Right lobe of liver (tissue), 6 donors: ENCODE data around the gene ADCY5. TPM values are rescaled to one million over a fixed set of nuclear protein-coding genes. Genes with fewer than 3 reads are reported as not detected.

Source experiments
- ATAC-seq, 4 donors: fragments of 200-7000 bp; cut with Tn5 transposase; one replicate each; pipeline ENCODE4 v1.9.1; 2020; ENCODE audit warnings: mild to moderate bottlenecking in 4 of 4, moderate library complexity in 4 of 4
- DNase-seq, 3 donors: peaks; one replicate each; pipeline ENCODE4 v3.0.0-alpha.2; 2020
- H3K27ac ChIP-seq, 3 donors: fragments of 200-600 bp; one replicate each; pipeline ENCODE4 v1.8.0; 2022
- H3K27me3 ChIP-seq, 2 donors: fragments of 200-600 bp; one replicate each; pipeline ENCODE4 v1.8.0; 2022
- H3K36me3 ChIP-seq, 4 donors: fragments of 200-600 bp; sonication (generic) in 1 of 4; one replicate each; pipeline versions ENCODE4 v1.5.1 to v1.8.0; 2017 to 2022; ENCODE audit warnings: control low read depth in 1 of 4
- H3K4me1 ChIP-seq, 4 donors: fragments of 200-600 bp; sonication (generic) in 1 of 4; one replicate each; pipeline versions ENCODE4 v1.5.1 to v1.8.0; 2017 to 2022; ENCODE audit warnings: control low read depth in 1 of 4
- H3K4me3 ChIP-seq, 3 donors: fragments of 200-600 bp; one replicate each; pipeline ENCODE4 v1.8.0; 2022
- H3K9me3 ChIP-seq, 4 donors: fragments of 200-600 bp; sonication (generic) in 1 of 4; one replicate each; pipeline versions ENCODE4 v1.5.1 to v1.8.0; 2017 to 2022; ENCODE audit warnings: control low read depth in 1 of 4
- CTCF ChIP-seq, 4 donors: fragments of 200-600 bp in 3 of 4; fragments of 450-650 bp in 1 of 4; IDR thresholded peaks; one replicate each; pipeline versions ENCODE4 v1.5.1 to v1.8.0; 2016 to 2022; ENCODE audit warnings: antibody characterized with exemption in 4 of 4, mild to moderate bottlenecking in 2 of 4
- POLR2A ChIP-seq: fragments of 450-650 bp; IDR thresholded peaks from one replicate; pipeline ENCODE4 v1.6.1; 2017; ENCODE audit warnings: antibody characterized with exemption, mild to moderate bottlenecking
- WGBS: methylation state at CpG from one replicate; pipeline ENCODE4 v1.1.6; 2018; ENCODE audit warnings: low coverage, low lambda C conversion rate; ENCODE audit not compliant: insufficient coverage; ENCODE audit errors: missing lambda C conversion rate; 5-methylcytosine and 5-hydroxymethylcytosine counted together
- intact Hi-C, 2 donors: fragments of 100-400 bp; cut with DNase I; formaldehyde crosslinking; loops; one replicate each; pipeline versions ENCODE4 v1.11.2 to v1.14.1; 2022
- total RNA-seq, 6 experiments: library from RNA; depleted of rRNA in 2 of 6; stranded (reverse); fragments of >200 nt in 2 of 6; fragmentation: NEBNext Ultra II Directional in 3 of 6; extraction: Animal tissue kit (Norgen Biotek cat#: 25700) in 3 of 6; gene quantifications; one replicate each; pipeline versions ENCODE4 v1.1.0 to v1.2.4, GENCODE V29; 2016 to 2023
- donor health status: DM: no; HTN: yes; CAD: no.
- donor health status: DM: no; HTN: no; CAD: no.
- donor health status: DM: no; HTN: no; CAD: no.
- donor health status: DM: no; HTN: yes; CAD: no.
- donor health status: DM: no; HTN: yes; CAD: no.

Gene ADCY5
- total RNA-seq, 6 experiments from 2014 or later: 1.9 to 3.7 (median 2.7) TPM

GRCh38 chr3:123394391-123395020, 54.4 kb downstream of the ADCY5 start:
- Histone ChIP-seq H3K27ac (no peak overlapping the region), H3K4me3 (no peak overlapping the region), H3K4me1 (peaks cover 0 to 9% (median 0%) of the 10 kb centered on the region in 4 donors), H3K27me3 (no peaks in the 10 kb centered on the region), H3K36me3 (no peaks in the 10 kb centered on the region), H3K9me3 (no peaks in the 10 kb centered on the region)
- peak in 2 of 4 donors; percentile 16 to 56 for ATAC-seq
- intact Hi-C loops: no loop called here
- no peak for TF ChIP-seq CTCF (IDR thresholded peaks at IDR 0.05)
- no peak for TF ChIP-seq POLR2A
- DNase-seq: no peak
- 67% methylated on average over 5 of the region's 5 CpGs for WGBS

GRCh38 chr3:123392871-123393620, 55.8 kb downstream of the ADCY5 start:
- Histone ChIP-seq H3K27ac (no peak overlapping the region), H3K27me3 (no peaks in the 10 kb centered on the region), H3K4me3 (no peak overlapping the region), H3K9me3 (no peaks in the 10 kb centered on the region), H3K36me3 (no peaks in the 10 kb centered on the region), H3K4me1 (peaks cover 0 to 9% (median 0%) of the 10 kb centered on the region in 4 donors)
- intact Hi-C loops: no loop called here
- whole genome bisulfite sequencing: 70% methylated on average over 2 of the region's 4 CpGs
- no peak for DNase-seq
- no peak for ATAC-seq
- TF ChIP-seq POLR2A: no peak
- no peak for TF ChIP-seq CTCF (IDR thresholded peaks at IDR 0.05)

GRCh38 chr3:123392368-123392767, 56.5 kb downstream of the ADCY5 start:
- no peaks in the 10 kb centered on the region for H3K36me3 ChIP-seq
- WGBS: 71% methylated on average over 4 of the region's 5 CpGs
- H3K27ac ChIP-seq: no peak overlapping the region
- TF ChIP-seq CTCF (IDR thresholded peaks at IDR 0.05) (no peak), POLR2A (no peak)
- peaks cover 0 to 9% (median 0%) of the 10 kb centered on the region in 4 donors for H3K4me1 ChIP-seq
- DNase-seq (no peak), ATAC-seq (no peak)
- H3K9me3 ChIP-seq: no peaks in the 10 kb centered on the region
- no peaks in the 10 kb centered on the region for H3K27me3 ChIP-seq
- no peak overlapping the region for H3K4me3 ChIP-seq
- intact Hi-C loops: no loop called here

GRCh38 chr3:123390865-123391600, 57.9 kb downstream of the ADCY5 start:
- intact Hi-C loops: no loop called here
- 77% methylated on average over 6 of the region's 10 CpGs for WGBS
- ATAC-seq: no peak

More at GRCh38 chr3:123390865-123391600, 57.9 kb downstream of the ADCY5 start:
- peaks cover 0 to 14% (median 0%) of the 10 kb centered on the region in 4 donors for H3K4me1 ChIP-seq
- no peaks in the 10 kb centered on the region for H3K27me3 ChIP-seq
- no peak overlapping the region for H3K4me3 ChIP-seq
- DNase-seq: peak in 1 of 3 donors; percentile 13
- no peaks in the 10 kb centered on the region for H3K9me3 ChIP-seq
- TF ChIP-seq POLR2A (no peak), CTCF (IDR thresholded peaks at IDR 0.05) (no peak)
- H3K27ac ChIP-seq: no peak overlapping the region
- H3K36me3 ChIP-seq: no peaks in the 10 kb centered on the region
